OCI-LY3 (cell line): ENCODE measurements around the gene GTF2I.
"Not testable (repeated sequence)": the region's sequence is repeated elsewhere in the genome, so short reads cannot be mapped to it uniquely, and the experiment has no call there.

ENCODE experiments used
- EZH2phosphoT487 ChIP-seq: fragments of 200-600 bp; shearing (Covaris generic); IDR thresholded peaks from 2 replicates; pipeline ENCODE4 v1.6.1; 2018; ENCODE audit warnings: antibody characterized with exemption, mixed run types, low read depth
- TF ChIP-seq, protein P1 (sequence below): fragments of 200-600, 300-600 bp; sonication (generic); IDR thresholded peaks from 2 replicates; pipeline ENCODE4 v1.5.1; 2014; ENCODE audit warnings: antibody characterized with exemption, low read length, low read depth

DNA sequence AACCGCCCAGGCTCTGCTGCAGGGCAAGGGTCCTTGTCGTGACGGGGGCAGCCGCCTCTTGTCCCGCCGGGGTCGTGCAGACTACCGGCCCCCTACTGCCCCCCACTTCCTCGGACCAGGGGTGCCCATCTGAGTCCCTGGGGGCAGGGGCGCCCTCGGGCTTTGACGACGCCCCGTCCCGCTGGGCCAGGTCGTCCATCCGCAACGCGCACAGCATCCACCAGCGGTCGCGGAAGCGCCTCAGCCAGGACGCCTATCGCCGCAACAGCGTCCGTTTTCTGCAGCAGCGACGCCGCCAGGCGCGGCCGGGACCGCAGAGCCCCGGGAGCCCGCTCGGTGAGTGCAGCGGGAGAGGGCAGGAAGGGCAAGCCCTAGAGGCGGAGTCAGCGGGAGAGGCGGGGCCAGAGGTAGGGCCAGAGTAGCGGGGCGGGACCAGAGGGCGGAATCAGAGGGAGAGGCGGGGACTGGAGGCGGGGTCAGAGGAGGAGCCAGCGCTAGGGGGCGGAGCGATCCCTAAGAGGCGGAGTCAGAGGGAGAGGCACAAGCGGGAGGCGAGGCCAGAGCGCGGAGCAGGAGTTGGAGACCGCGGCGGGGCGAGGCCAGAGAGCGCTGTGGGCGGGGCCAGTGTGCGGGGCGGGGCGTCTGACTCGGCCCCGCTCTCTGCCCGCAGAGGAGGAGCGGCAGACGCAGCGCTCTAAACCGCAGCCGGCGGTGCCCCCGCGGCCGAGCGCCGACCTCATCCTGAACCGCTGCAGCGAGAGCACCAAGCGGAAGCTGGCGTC is 131.0 kb downstream of the GTF2I start:
- TF ChIP-seq, protein P1, sequence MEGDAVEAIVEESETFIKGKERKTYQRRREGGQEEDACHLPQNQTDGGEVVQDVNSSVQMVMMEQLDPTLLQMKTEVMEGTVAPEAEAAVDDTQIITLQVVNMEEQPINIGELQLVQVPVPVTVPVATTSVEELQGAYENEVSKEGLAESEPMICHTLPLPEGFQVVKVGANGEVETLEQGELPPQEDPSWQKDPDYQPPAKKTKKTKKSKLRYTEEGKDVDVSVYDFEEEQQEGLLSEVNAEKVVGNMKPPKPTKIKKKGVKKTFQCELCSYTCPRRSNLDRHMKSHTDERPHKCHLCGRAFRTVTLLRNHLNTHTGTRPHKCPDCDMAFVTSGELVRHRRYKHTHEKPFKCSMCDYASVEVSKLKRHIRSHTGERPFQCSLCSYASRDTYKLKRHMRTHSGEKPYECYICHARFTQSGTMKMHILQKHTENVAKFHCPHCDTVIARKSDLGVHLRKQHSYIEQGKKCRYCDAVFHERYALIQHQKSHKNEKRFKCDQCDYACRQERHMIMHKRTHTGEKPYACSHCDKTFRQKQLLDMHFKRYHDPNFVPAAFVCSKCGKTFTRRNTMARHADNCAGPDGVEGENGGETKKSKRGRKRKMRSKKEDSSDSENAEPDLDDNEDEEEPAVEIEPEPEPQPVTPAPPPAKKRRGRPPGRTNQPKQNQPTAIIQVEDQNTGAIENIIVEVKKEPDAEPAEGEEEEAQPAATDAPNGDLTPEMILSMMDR: not testable (repeated sequence)
- TF ChIP-seq EZH2phosphoT487: not testable (repeated sequence)
